NT2/D1 (cell line): Measurements from ENCODE around the gene CCDC54.

Experiments
- SUZ12 ChIP-seq: IDR thresholded peaks from 2 replicates; pipeline ENCODE4 v1.6.1; 2011; ENCODE audit not compliant: insufficient read length, insufficient read depth; ENCODE audit errors: extremely low read depth
- ZNF274 ChIP-seq: IDR thresholded peaks from 2 replicates; pipeline ENCODE4 v1.6.1; 2011; ENCODE audit warnings: mild to moderate bottlenecking, low read depth, low read length

- TF ChIP-seq ZNF274 (no peak), SUZ12 (no peak)
Measured at GRCh38 chr3:107404727-107405469, 27.7 kb downstream of the CCDC54 start.
